H1 (cell line): ENCODE data around the gene CAMK2B.

ENCODE experiments used
- CHD1 ChIP-seq: IDR thresholded peaks from 2 replicates; pipeline ENCODE4 v1.6.1; 2012; ENCODE audit warnings: low read depth, low read length, improper control_type of control experiment
- EZH2 ChIP-seq: fragments of 200-600 bp; sonication (generic); IDR thresholded peaks from 2 replicates; pipeline ENCODE4 v1.7.1; 2012; ENCODE audit warnings: low read depth, mild to moderate bottlenecking, moderate library complexity, low read length, inconsistent platforms; ENCODE audit not compliant: severe bottlenecking
- GTF2F1 ChIP-seq: IDR thresholded peaks from 2 replicates; pipeline ENCODE4 v1.6.1; 2012; ENCODE audit warnings: low read depth, low read length, improper control_type of control experiment, borderline replicate concordance
- HDAC6 ChIP-seq: IDR thresholded peaks from one replicate; pipeline ENCODE4 v1.7.1; 2012; ENCODE audit warnings: low read depth, mild to moderate bottlenecking, inconsistent platforms, low read length, moderate library complexity
- JUND ChIP-seq: IDR thresholded peaks from 2 replicates; pipeline ENCODE4 v1.6.1; 2011; ENCODE audit warnings: mild to moderate bottlenecking, improper control_type of control experiment, low read length
- POLR2AphosphoS5 ChIP-seq: IDR thresholded peaks from 2 replicates; pipeline ENCODE4 v1.6.1; 2011; ENCODE audit warnings: low read depth, low read length
- RBBP5 ChIP-seq: IDR thresholded peaks from 2 replicates; pipeline ENCODE4 v1.7.1; 2012; ENCODE audit warnings: low read depth, mild to moderate bottlenecking, inconsistent platforms, low read length, moderate library complexity, borderline replicate concordance
- SP1 ChIP-seq: IDR thresholded peaks from 2 replicates; pipeline ENCODE4 v1.6.1; 2011; ENCODE audit warnings: low read depth, low read length
- SP2 ChIP-seq: IDR thresholded peaks from 2 replicates; pipeline ENCODE4 v1.6.1; 2012; ENCODE audit warnings: mild to moderate bottlenecking, low read length, inconsistent platforms
- TAF1 ChIP-seq: IDR thresholded peaks from 2 replicates; pipeline ENCODE4 v1.6.1; 2011; ENCODE audit warnings: mild to moderate bottlenecking, low read depth, low read length
- YY1 ChIP-seq: IDR thresholded peaks from 2 replicates; pipeline ENCODE4 v1.6.1; 2011; ENCODE audit warnings: low read depth, mild to moderate bottlenecking, low read length
- TF ChIP-seq, protein P1 (sequence below): IDR thresholded peaks from 2 replicates; pipeline ENCODE4 v1.6.1; 2011; ENCODE audit warnings: low read depth, mild to moderate bottlenecking, low read length; ENCODE audit not compliant: insufficient read depth
- TF ChIP-seq, protein P2 (sequence below), 3 experiments: IDR thresholded peaks; 1 replicate in 2 of 3; 2 replicates in 1 of 3; pipeline versions ENCODE4 v1.5.1 to v1.6.1; 2011; ENCODE audit warnings: low read length in 3 of 3, mild to moderate bottlenecking in 3 of 3, inconsistent platforms in 2 of 3, low read depth in 1 of 3, moderate library complexity in 1 of 3; ENCODE audit not compliant: insufficient read depth in 1 of 3; ENCODE audit errors: control extremely low read depth in 1 of 3

GRCh38 chr7:44277391-44277790 is 48.0 kb downstream of the CAMK2B start:
- TF ChIP-seq SP1 (no peak), GTF2F1 (no peak), POLR2AphosphoS5 (no peak), SP2 (no peak), JUND (no peak), TAF1 (no peak), EZH2 (no peak), CHD1 (no peak), HDAC6 (no peak), YY1 (no peak), RBBP5 (no peak)
- TF ChIP-seq, protein P1, sequence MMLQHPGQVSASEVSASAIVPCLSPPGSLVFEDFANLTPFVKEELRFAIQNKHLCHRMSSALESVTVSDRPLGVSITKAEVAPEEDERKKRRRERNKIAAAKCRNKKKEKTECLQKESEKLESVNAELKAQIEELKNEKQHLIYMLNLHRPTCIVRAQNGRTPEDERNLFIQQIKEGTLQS, result no peak
- TF ChIP-seq, protein P2, sequence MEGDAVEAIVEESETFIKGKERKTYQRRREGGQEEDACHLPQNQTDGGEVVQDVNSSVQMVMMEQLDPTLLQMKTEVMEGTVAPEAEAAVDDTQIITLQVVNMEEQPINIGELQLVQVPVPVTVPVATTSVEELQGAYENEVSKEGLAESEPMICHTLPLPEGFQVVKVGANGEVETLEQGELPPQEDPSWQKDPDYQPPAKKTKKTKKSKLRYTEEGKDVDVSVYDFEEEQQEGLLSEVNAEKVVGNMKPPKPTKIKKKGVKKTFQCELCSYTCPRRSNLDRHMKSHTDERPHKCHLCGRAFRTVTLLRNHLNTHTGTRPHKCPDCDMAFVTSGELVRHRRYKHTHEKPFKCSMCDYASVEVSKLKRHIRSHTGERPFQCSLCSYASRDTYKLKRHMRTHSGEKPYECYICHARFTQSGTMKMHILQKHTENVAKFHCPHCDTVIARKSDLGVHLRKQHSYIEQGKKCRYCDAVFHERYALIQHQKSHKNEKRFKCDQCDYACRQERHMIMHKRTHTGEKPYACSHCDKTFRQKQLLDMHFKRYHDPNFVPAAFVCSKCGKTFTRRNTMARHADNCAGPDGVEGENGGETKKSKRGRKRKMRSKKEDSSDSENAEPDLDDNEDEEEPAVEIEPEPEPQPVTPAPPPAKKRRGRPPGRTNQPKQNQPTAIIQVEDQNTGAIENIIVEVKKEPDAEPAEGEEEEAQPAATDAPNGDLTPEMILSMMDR (IDR thresholded peaks at IDR 0.05; ENCODE audit: control extremely low read depth in 1 of 3, insufficient read depth in 1 of 3, low read depth in 1 of 3, low read length in 3 of 3), result no peak
